GM12872 (cell line): ENCODE measurements around the gene SMARCD3.

Experiments used
- CTCF ChIP-seq: IDR thresholded peaks from 3 replicates; pipeline ENCODE4 v1.5.1; 2011; ENCODE audit warnings: low read depth, mild to moderate bottlenecking, low read length, moderate library complexity; ENCODE audit not compliant: insufficient read depth

The SMARCD3 gene

GRCh38 chr7:151252561-151252835 is 4.0 kb upstream of the SMARCD3 start:
- TF ChIP-seq CTCF = no peak

GRCh38 chr7:151251689-151252560 is 3.4 kb upstream of the SMARCD3 start:
- no peak for TF ChIP-seq CTCF

- no peak for TF ChIP-seq CTCF
Measured at GRCh38 chr7:151251328-151251688, 2.8 kb upstream of the SMARCD3 start.

GRCh38 chr7:151250181-151251132 is 2.0 kb upstream of the SMARCD3 start:
- no peak for TF ChIP-seq CTCF

- no peak for TF ChIP-seq CTCF
Measured at GRCh38 chr7:151249732-151250072, 1.2 kb upstream of the SMARCD3 start.

GRCh38 chr7:151249034-151249731 is 689 bp upstream of the SMARCD3 start:
- TF ChIP-seq CTCF = no peak

GRCh38 chr7:151247611-151248345 is 716 bp downstream of the SMARCD3 start:
- TF ChIP-seq CTCF = no peak
